Uterus (tissue), 4 donors: ENCODE measurements around the gene TBC1D32. TPM values are rescaled to one million over a fixed set of nuclear protein-coding genes. Genes with fewer than 3 reads are reported as not detected.

Experiments used
- DNase-seq, 2 donors: peaks; one replicate each; pipeline ENCODE4 v3.0.0-alpha.2; 2019 to 2020
- H3K27ac ChIP-seq, 2 donors: fragments of 200-600 bp; sonication (generic); 1 replicate in 1 of 2; 2 replicates in 1 of 2; pipeline ENCODE4 v1.5.1; 2016 to 2018
- H3K27me3 ChIP-seq, 2 donors: fragments of 200-600 bp; sonication (generic); one replicate each; pipeline ENCODE4 v1.5.1; 2018 to 2019; ENCODE audit warnings: control low read depth in 1 of 2
- H3K36me3 ChIP-seq, 2 donors: fragments of 200-600 bp; sonication (generic); one replicate each; pipeline ENCODE4 v1.5.1; 2019; ENCODE audit warnings: control low read depth in 1 of 2
- H3K4me1 ChIP-seq, 2 donors: fragments of 200-600 bp; sonication (generic); one replicate each; pipeline ENCODE4 v1.5.1; 2018 to 2019; ENCODE audit warnings: control low read depth in 1 of 2
- H3K4me3 ChIP-seq, 2 donors: fragments of 200-600 bp; sonication (generic); 1 replicate in 1 of 2; 2 replicates in 1 of 2; pipeline ENCODE4 v1.5.1; 2018 to 2019; ENCODE audit warnings: mild to moderate bottlenecking in 1 of 2
- H3K9me3 ChIP-seq, 2 donors: fragments of 200-600 bp; sonication (generic); one replicate each; pipeline ENCODE4 v1.5.1; 2019; ENCODE audit warnings: control low read depth in 1 of 2
- POLR2A ChIP-seq, 2 donors: fragments of 450-650 bp; IDR thresholded peaks; one replicate each; pipeline ENCODE4 v1.6.1; 2016; ENCODE audit warnings: antibody characterized with exemption in 2 of 2, mild to moderate bottlenecking in 1 of 2, moderate library complexity in 1 of 2
- intact Hi-C: fragments of 100-400 bp; cut with DNase I; formaldehyde crosslinking; loops from one replicate; pipeline ENCODE4 v1.15.1; 2023; ENCODE audit warnings: low total_unique reads
- total RNA-seq, 4 donors: library from RNA; depleted of rRNA in 3 of 4; stranded (reverse); fragments of >200 nt in 3 of 4; gene quantifications; one replicate each; pipeline versions ENCODE4 v1.1.0 to v1.2.4, GENCODE V29; 2014 to 2023
- TF ChIP-seq, protein P1 (sequence below), 4 experiments: fragments of 200-600 bp in 2 of 4; fragments of 450-650 bp in 2 of 4; sonication (generic) in 2 of 4; IDR thresholded peaks; one replicate each; pipeline ENCODE4 v1.5.1; 2016 to 2019; ENCODE audit warnings: antibody characterized with exemption in 4 of 4, mild to moderate bottlenecking in 2 of 4, moderate library complexity in 1 of 4
- donor health status: DM: yes; HTN: yes; CAD: no.

Gene TBC1D32
- total RNA-seq, 4 donors from 2014 or later: 2.1 to 73.0 (median 10.1) TPM

GRCh38 chr6:121142093-121142492 is 192.2 kb downstream of the TBC1D32 start:
- intact Hi-C loops: no loop called here
- H3K27ac ChIP-seq: no peak overlapping the region
- no peaks in the 10 kb centered on the region for H3K9me3 ChIP-seq
- no peak overlapping the region for H3K4me3 ChIP-seq
- TF ChIP-seq POLR2A (IDR thresholded peaks at IDR 0.05): no peak
- TF ChIP-seq, protein P1, sequence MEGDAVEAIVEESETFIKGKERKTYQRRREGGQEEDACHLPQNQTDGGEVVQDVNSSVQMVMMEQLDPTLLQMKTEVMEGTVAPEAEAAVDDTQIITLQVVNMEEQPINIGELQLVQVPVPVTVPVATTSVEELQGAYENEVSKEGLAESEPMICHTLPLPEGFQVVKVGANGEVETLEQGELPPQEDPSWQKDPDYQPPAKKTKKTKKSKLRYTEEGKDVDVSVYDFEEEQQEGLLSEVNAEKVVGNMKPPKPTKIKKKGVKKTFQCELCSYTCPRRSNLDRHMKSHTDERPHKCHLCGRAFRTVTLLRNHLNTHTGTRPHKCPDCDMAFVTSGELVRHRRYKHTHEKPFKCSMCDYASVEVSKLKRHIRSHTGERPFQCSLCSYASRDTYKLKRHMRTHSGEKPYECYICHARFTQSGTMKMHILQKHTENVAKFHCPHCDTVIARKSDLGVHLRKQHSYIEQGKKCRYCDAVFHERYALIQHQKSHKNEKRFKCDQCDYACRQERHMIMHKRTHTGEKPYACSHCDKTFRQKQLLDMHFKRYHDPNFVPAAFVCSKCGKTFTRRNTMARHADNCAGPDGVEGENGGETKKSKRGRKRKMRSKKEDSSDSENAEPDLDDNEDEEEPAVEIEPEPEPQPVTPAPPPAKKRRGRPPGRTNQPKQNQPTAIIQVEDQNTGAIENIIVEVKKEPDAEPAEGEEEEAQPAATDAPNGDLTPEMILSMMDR (IDR thresholded peaks at IDR 0.05): no peak
- H3K27me3 ChIP-seq: no peaks in the 10 kb centered on the region
- no peaks in the 10 kb centered on the region for H3K4me1 ChIP-seq
- no peak for DNase-seq
- H3K36me3 ChIP-seq: no peaks in the 10 kb centered on the region

DNA sequence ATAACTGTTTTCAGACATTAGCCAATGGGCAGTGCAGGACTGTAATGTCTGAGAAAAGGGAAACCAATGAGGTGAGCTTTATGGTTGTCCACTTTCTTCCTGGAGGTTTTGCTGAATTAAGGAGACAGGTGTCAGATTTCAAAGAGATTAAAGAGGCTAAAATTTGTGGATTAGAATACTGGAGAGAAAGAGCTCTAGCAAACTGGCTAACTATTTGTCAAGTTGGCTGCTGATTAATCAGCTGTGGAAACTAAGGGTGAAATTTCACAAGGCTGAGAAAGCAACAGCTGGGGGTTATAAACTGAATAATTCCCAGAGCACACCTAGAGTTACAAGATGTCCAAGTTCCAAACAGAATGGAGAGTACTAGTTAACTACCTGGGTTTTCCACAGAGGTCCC is 198.9 kb downstream of the TBC1D32 start:
- H3K4me3 ChIP-seq: no peak overlapping the region
- intact Hi-C loops: no loop called here
- no peak for DNase-seq

DNA sequence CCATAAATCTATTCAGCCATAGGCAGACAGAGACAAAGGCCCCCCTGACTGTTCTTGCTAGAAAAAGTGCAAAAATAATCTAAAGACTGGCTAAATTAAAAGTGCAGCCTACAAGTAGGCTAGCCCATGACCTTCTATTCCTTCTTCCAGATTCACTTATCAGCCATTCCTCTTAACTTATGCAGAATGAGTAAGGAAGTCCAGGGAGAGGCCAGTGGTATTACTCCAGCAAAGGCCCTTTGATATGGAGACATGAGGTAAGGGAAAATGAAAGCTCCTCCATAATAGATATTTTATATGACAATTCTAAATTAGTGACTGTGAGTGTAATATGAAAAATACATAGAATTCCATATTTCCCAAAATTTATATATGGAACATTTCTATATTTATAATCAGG is 199.4 kb downstream of the TBC1D32 start:
- intact Hi-C loops: no loop called here
- no peak for DNase-seq
- no peaks in the 10 kb centered on the region for H3K36me3 ChIP-seq
- no peaks in the 10 kb centered on the region for H3K27me3 ChIP-seq
- no peak overlapping the region for H3K4me3 ChIP-seq
- H3K9me3 ChIP-seq: no peaks in the 10 kb centered on the region
- TF ChIP-seq POLR2A (IDR thresholded peaks at IDR 0.05): no peak
- H3K27ac ChIP-seq: no peak overlapping the region
- H3K4me1 ChIP-seq: no peaks in the 10 kb centered on the region

More for the DNA sequence above, 198.9 kb downstream of the TBC1D32 start:
- H3K27me3 ChIP-seq: no peaks in the 10 kb centered on the region
- no peak overlapping the region for H3K27ac ChIP-seq
- no peaks in the 10 kb centered on the region for H3K9me3 ChIP-seq
- no peaks in the 10 kb centered on the region for H3K4me1 ChIP-seq
- TF ChIP-seq, protein P1 (IDR thresholded peaks at IDR 0.05): no peak
- TF ChIP-seq POLR2A (IDR thresholded peaks at IDR 0.05): no peak
- H3K36me3 ChIP-seq: no peaks in the 10 kb centered on the region

DNA sequence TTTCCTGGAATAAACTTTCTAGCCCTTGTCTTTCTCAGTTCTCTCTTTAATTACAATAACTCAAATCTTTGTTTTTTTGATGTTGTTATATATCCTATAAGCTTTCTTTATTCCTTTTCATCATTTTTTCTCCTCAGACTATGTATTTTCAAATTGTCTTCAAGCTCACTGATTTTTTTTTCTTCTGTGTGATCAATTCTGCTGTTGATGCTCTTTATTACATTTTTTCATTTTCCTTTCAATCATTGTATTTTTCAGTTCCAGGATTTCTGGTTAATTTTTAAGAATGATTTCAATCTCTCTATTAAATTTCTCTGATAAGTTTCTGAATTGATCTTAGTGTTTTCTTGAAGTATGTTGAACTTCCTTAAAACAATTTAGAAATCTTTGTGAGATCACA is 209.7 kb downstream of the TBC1D32 start:
- Histone ChIP-seq H3K36me3 (no peaks in the 10 kb centered on the region), H3K4me3 (no peak overlapping the region), H3K9me3 (peaks cover 0 to 11% of the 10 kb centered on the region in 2 donors), H3K27ac (no peak overlapping the region), H3K27me3 (no peaks in the 10 kb centered on the region), H3K4me1 (no peaks in the 10 kb centered on the region)
- DNase-seq: no peak
- intact Hi-C loops: no loop called here
- TF ChIP-seq, protein P1 (IDR thresholded peaks at IDR 0.05): no peak
- TF ChIP-seq POLR2A (IDR thresholded peaks at IDR 0.05): no peak

DNA sequence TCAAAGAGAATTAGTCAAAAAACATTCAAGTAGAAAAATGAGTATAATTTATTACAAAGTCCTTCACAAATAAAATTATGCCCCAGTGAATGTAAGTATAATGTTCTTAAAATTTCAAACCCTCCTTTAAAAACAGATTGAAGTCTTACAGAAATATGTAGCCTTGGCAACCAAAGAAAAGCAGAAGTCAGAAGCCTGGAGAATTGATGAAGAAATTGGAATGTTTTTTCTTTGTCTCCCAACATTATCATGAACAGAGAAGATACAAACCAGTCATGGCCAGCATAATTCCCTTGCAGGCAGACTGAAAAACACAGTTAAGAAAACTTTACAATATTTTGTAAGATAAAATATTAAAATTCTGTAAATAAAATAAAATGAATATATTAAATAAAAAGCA is 221.9 kb downstream of the TBC1D32 start:
- Histone ChIP-seq H3K9me3 (no peaks in the 10 kb centered on the region), H3K36me3 (no peaks in the 10 kb centered on the region), H3K4me3 (no peak overlapping the region), H3K4me1 (no peaks in the 10 kb centered on the region), H3K27ac (no peak overlapping the region), H3K27me3 (no peaks in the 10 kb centered on the region)
- intact Hi-C loops: no loop called here
- TF ChIP-seq, protein P1 (IDR thresholded peaks at IDR 0.05): no peak
- TF ChIP-seq POLR2A (IDR thresholded peaks at IDR 0.05): no peak
- DNase-seq: no peak

- Histone ChIP-seq H3K4me3 (no peak overlapping the region), H3K27me3 (no peaks in the 10 kb centered on the region), H3K4me1 (no peaks in the 10 kb centered on the region), H3K9me3 (no peaks in the 10 kb centered on the region), H3K27ac (no peak overlapping the region), H3K36me3 (no peaks in the 10 kb centered on the region)
- TF ChIP-seq, protein P1 (IDR thresholded peaks at IDR 0.05): no peak
- no peak for TF ChIP-seq POLR2A (IDR thresholded peaks at IDR 0.05)
- intact Hi-C loops: no loop called here
- no peak for DNase-seq
These were observed 223.5 kb downstream of the TBC1D32 start for GRCh38 chr6:121110733-121111132.
